SK-N-SH treated with all-trans-retinoic acid at 6 μM for 48 hours (cell line): ENCODE measurements around the gene AUH.

Experiments
- ARNTL ChIP-seq: fragments of 450-650 bp; formaldehyde crosslinking; IDR thresholded peaks from 2 replicates; pipeline ENCODE4 v1.5.0; 2020; ENCODE audit warnings: low read depth, mild to moderate bottlenecking, moderate library complexity, borderline replicate concordance
- BACH2 ChIP-seq: fragments of 250-450 bp; sonication (Bioruptor Pico); IDR thresholded peaks from 2 replicates; pipeline ENCODE4 v1.9.0; 2021; ENCODE audit warnings: mild to moderate bottlenecking, borderline replicate concordance
- ESRRG ChIP-seq: fragments of 250-450 bp; sonication (Bioruptor Pico); IDR thresholded peaks from 2 replicates; pipeline ENCODE4 v1.6.1; 2021; ENCODE audit warnings: mild to moderate bottlenecking
- OSR1 ChIP-seq: fragments of 250-450 bp; sonication (Bioruptor Pico); IDR thresholded peaks from 2 replicates; pipeline ENCODE4 v1.8.0; 2022; ENCODE audit warnings: moderate library complexity, mild to moderate bottlenecking, inconsistent platforms
- PATZ1 ChIP-seq: fragments of 250-450 bp; sonication (Bioruptor Pico); IDR thresholded peaks from 2 replicates; pipeline ENCODE4 v1.8.0; 2020; ENCODE audit warnings: mild to moderate bottlenecking, moderate library complexity, borderline replicate concordance
- RARB ChIP-seq: fragments of 250-450 bp; sonication (Bioruptor Pico); IDR thresholded peaks from 2 replicates; pipeline ENCODE4 v1.8.0; 2021; ENCODE audit warnings: mild to moderate bottlenecking, moderate library complexity
- SNAI2 ChIP-seq: fragments of 250-450 bp; sonication (Bioruptor Pico); IDR thresholded peaks from 2 replicates; pipeline ENCODE4 v1.5.0; 2020; ENCODE audit warnings: mild to moderate bottlenecking, moderate library complexity
- ZFP3 ChIP-seq: fragments of 250-450 bp; sonication (Bioruptor Pico); IDR thresholded peaks from 2 replicates; pipeline ENCODE4 v1.5.0; 2020; ENCODE audit warnings: mild to moderate bottlenecking, moderate library complexity
- ZFP30 ChIP-seq: fragments of 450-650 bp; formaldehyde crosslinking; IDR thresholded peaks from 2 replicates; pipeline ENCODE4 v1.5.0; 2022; ENCODE audit warnings: mild to moderate bottlenecking, moderate library complexity
- ZNF70 ChIP-seq: fragments of 450-650 bp; formaldehyde crosslinking; IDR thresholded peaks from 2 replicates; pipeline ENCODE4 v1.5.0; 2020; ENCODE audit warnings: mild to moderate bottlenecking, moderate library complexity
- TF ChIP-seq, protein P1 (sequence below): fragments of 250-450 bp; sonication (Bioruptor Pico); IDR thresholded peaks from 2 replicates; pipeline ENCODE4 v1.5.0; 2020; ENCODE audit warnings: mild to moderate bottlenecking, moderate library complexity
- TF ChIP-seq, protein P2 (sequence below): fragments of 250-450 bp; sonication (Bioruptor Pico); IDR thresholded peaks from 2 replicates; pipeline ENCODE4 v1.5.1; 2020; ENCODE audit warnings: low read depth, mild to moderate bottlenecking, moderate library complexity
- TF ChIP-seq, protein P3 (sequence below): fragments of 250-450 bp; sonication (Bioruptor Pico); IDR thresholded peaks from 2 replicates; pipeline ENCODE4 v1.5.1; 2021; ENCODE audit warnings: mild to moderate bottlenecking, moderate library complexity

DNA sequence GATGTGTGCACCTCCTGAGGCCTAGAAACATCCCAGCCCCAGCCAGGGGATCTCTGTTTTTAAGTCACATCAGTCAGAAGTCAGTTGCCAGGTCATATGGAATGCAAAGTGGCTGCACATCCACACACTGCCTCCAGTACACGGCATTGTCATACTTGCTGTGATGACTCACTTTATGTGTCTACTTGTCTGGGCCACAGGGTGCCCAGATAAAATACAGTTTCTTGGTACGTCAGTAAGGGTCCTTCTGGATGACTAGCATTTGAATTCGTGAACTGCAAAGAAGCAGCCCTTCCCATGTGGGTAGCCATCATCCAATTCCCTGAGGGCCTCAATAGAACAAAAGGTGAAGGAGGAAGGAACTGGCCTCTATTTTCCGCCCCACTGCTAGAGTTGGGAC lies 27.7 kb downstream of the AUH start:
- TF ChIP-seq, protein P1, sequence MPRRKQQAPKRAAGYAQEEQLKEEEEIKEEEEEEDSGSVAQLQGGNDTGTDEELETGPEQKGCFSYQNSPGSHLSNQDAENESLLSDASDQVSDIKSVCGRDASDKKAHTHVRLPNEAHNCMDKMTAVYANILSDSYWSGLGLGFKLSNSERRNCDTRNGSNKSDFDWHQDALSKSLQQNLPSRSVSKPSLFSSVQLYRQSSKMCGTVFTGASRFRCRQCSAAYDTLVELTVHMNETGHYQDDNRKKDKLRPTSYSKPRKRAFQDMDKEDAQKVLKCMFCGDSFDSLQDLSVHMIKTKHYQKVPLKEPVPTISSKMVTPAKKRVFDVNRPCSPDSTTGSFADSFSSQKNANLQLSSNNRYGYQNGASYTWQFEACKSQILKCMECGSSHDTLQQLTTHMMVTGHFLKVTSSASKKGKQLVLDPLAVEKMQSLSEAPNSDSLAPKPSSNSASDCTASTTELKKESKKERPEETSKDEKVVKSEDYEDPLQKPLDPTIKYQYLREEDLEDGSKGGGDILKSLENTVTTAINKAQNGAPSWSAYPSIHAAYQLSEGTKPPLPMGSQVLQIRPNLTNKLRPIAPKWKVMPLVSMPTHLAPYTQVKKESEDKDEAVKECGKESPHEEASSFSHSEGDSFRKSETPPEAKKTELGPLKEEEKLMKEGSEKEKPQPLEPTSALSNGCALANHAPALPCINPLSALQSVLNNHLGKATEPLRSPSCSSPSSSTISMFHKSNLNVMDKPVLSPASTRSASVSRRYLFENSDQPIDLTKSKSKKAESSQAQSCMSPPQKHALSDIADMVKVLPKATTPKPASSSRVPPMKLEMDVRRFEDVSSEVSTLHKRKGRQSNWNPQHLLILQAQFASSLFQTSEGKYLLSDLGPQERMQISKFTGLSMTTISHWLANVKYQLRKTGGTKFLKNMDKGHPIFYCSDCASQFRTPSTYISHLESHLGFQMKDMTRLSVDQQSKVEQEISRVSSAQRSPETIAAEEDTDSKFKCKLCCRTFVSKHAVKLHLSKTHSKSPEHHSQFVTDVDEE: no peak
- TF ChIP-seq ZFP30 (CRISPR knock-in tag) (no peak), ZFP3 (CRISPR knock-in tag) (no peak), PATZ1 (CRISPR knock-in tag) (no peak), ARNTL (no peak), OSR1 (CRISPR knock-in tag) (no peak), SNAI2 (CRISPR knock-in tag) (no peak), RARB (CRISPR knock-in tag) (no peak), ESRRG (CRISPR knock-in tag) (no peak), ZNF70 (CRISPR knock-in tag) (no peak), BACH2 (CRISPR knock-in tag) (no peak)
- TF ChIP-seq, protein P2, sequence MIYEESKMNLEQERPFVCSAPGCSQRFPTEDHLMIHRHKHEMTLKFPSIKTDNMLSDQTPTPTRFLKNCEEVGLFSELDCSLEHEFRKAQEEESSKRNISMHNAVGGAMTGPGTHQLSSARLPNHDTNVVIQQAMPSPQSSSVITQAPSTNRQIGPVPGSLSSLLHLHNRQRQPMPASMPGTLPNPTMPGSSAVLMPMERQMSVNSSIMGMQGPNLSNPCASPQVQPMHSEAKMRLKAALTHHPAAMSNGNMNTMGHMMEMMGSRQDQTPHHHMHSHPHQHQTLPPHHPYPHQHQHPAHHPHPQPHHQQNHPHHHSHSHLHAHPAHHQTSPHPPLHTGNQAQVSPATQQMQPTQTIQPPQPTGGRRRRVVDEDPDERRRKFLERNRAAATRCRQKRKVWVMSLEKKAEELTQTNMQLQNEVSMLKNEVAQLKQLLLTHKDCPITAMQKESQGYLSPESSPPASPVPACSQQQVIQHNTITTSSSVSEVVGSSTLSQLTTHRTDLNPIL: no peak
- TF ChIP-seq, protein P3, sequence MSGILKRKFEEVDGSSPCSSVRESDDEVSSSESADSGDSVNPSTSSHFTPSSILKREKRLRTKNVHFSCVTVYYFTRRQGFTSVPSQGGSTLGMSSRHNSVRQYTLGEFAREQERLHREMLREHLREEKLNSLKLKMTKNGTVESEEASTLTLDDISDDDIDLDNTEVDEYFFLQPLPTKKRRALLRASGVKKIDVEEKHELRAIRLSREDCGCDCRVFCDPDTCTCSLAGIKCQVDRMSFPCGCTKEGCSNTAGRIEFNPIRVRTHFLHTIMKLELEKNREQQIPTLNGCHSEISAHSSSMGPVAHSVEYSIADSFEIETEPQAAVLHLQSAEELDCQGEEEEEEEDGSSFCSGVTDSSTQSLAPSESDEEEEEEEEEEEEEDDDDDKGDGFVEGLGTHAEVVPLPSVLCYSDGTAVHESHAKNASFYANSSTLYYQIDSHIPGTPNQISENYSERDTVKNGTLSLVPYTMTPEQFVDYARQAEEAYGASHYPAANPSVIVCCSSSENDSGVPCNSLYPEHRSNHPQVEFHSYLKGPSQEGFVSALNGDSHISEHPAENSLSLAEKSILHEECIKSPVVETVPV (CRISPR knock-in tag): no peak
